Suprapubic skin (tissue), 4 donors: ENCODE data around the gene HIVEP2.

Experiments used
- CTCF ChIP-seq, 2 donors: fragments of 200-600 bp in 1 of 2; fragments of 450-650 bp in 1 of 2; sonication (generic) in 1 of 2; IDR thresholded peaks; one replicate each; pipeline ENCODE4 v1.5.1; 2016 to 2019; ENCODE audit warnings: antibody characterized with exemption in 2 of 2, mild to moderate bottlenecking in 1 of 2, moderate library complexity in 1 of 2
- POLR2A ChIP-seq, 2 donors: fragments of 450-650 bp; IDR thresholded peaks; one replicate each; pipeline ENCODE4 v1.6.1; 2017; ENCODE audit warnings: antibody characterized with exemption in 2 of 2, mild to moderate bottlenecking in 2 of 2, moderate library complexity in 2 of 2
- POLR2AphosphoS5 ChIP-seq, 3 donors: sonication (generic); formaldehyde crosslinking; IDR thresholded peaks; one replicate each; pipeline ENCODE4 v1.6.1; 2017; ENCODE audit warnings: antibody characterized with exemption in 3 of 3

- no peak for TF ChIP-seq POLR2A (IDR thresholded peaks at IDR 0.05)
- TF ChIP-seq CTCF (IDR thresholded peaks at IDR 0.05) = no peak
- TF ChIP-seq POLR2AphosphoS5 (IDR thresholded peaks at IDR 0.05) = no peak
Measured at GRCh38 chr6:142822383-142822782, 122.6 kb downstream of the HIVEP2 start.
